HEK293 (cell line): ENCODE measurements around the gene KCP.

Source experiments
- CTCF ChIA-PET: fragments of 350-600 bp; formaldehyde crosslinking; extraction: SDS; loops from one replicate; lab custom pipeline; 2021; ENCODE audit warnings: antibody characterized with exemption; lab: Yijun Ruan, JAX
- POLR2A ChIA-PET: fragments of 300-600 bp; formaldehyde crosslinking; extraction: SDS; loops from one replicate; lab custom pipeline; 2020; ENCODE audit warnings: antibody characterized with exemption, inconsistent platforms; lab: Yijun Ruan, JAX
- H3K27ac ChIP-seq: fragments of 200-500 bp; sonication (Bioruptor generic); 2 replicates; pipeline ENCODE4 v1.5.1; 2014; ENCODE audit warnings: low read depth, low read length, control low read depth, inconsistent platforms; ENCODE audit errors: extremely low read depth
- H3K36me3 ChIP-seq, 2 experiments: fragments of 200-500 bp in 1 of 2; sonication (Bioruptor generic) in 1 of 2; 1 replicate in 1 of 2; 2 replicates in 1 of 2; pipeline ENCODE4 v1.5.1; 2014 to 2017; ENCODE audit warnings: inconsistent platforms in 2 of 2, low read length in 2 of 2; ENCODE audit not compliant: control insufficient read depth in 2 of 2, insufficient read depth in 1 of 2
- H3K4me1 ChIP-seq: fragments of 200-500 bp; sonication (Bioruptor generic); 2 replicates; pipeline ENCODE4 v1.5.1; 2014; ENCODE audit warnings: mild to moderate bottlenecking, low read length, inconsistent platforms; ENCODE audit not compliant: control insufficient read depth, insufficient read depth
- H3K4me3 ChIP-seq: 2 replicates; pipeline ENCODE4 v1.5.1; 2011; ENCODE audit warnings: low read depth, mild to moderate bottlenecking, control low read depth, low read length, moderate library complexity
- H3K9me3 ChIP-seq: fragments of 200-500 bp; sonication (Bioruptor generic); 2 replicates; pipeline ENCODE4 v1.5.1; 2014; ENCODE audit warnings: low read depth, low read length, inconsistent platforms; ENCODE audit not compliant: control insufficient read depth, insufficient read depth
- AEBP2 ChIP-seq: fragments of 450-650 bp; formaldehyde crosslinking; IDR thresholded peaks from 2 replicates; pipeline ENCODE4 v1.5.1; 2016; ENCODE audit warnings: missing biosample characterization, missing genetic modification characterization, borderline replicate concordance
- BCL11B ChIP-seq: fragments of 450-650 bp; formaldehyde crosslinking; IDR thresholded peaks from 2 replicates; pipeline ENCODE4 v1.5.1; 2016; ENCODE audit warnings: low read depth, missing biosample characterization, missing genetic modification characterization
- BCL6B ChIP-seq: fragments of 450-650 bp; formaldehyde crosslinking; IDR thresholded peaks from 2 replicates; pipeline ENCODE4 v1.5.1; 2017; ENCODE audit warnings: missing biosample characterization, missing genetic modification characterization
- KLF8 ChIP-seq: fragments of 450-650 bp; formaldehyde crosslinking; IDR thresholded peaks from 2 replicates; pipeline ENCODE4 v1.5.1; 2016; ENCODE audit warnings: missing biosample characterization, missing genetic modification characterization
- MEIS1 ChIP-seq: sonication (generic); formaldehyde crosslinking; IDR thresholded peaks from 2 replicates; pipeline ENCODE4 v1.8.1; 2022; ENCODE audit warnings: missing genetic modification reagents, mild to moderate bottlenecking, borderline replicate concordance
- PBX3 ChIP-seq: sonication (generic); formaldehyde crosslinking; IDR thresholded peaks from 2 replicates; pipeline ENCODE4 v1.8.1; 2022; ENCODE audit warnings: mild to moderate bottlenecking, moderate library complexity, missing genetic modification reagents
- SCRT2 ChIP-seq: fragments of 450-650 bp; formaldehyde crosslinking; IDR thresholded peaks from 2 replicates; pipeline ENCODE4 v1.5.1; 2016; ENCODE audit warnings: missing biosample characterization, missing genetic modification characterization
- YY2 ChIP-seq: fragments of 450-650 bp; formaldehyde crosslinking; IDR thresholded peaks from 2 replicates; pipeline ENCODE4 v1.5.1; 2016; ENCODE audit warnings: missing biosample characterization, missing genetic modification characterization
- ZBTB20 ChIP-seq: fragments of 450-650 bp; formaldehyde crosslinking; IDR thresholded peaks from 2 replicates; pipeline ENCODE4 v1.5.1; 2016; ENCODE audit warnings: missing biosample characterization, missing genetic modification characterization
- ZNF138 ChIP-seq: fragments of 450-650 bp; formaldehyde crosslinking; IDR thresholded peaks from 2 replicates; pipeline ENCODE4 v1.5.1; 2016; ENCODE audit warnings: missing biosample characterization, missing genetic modification characterization, borderline replicate concordance
- ZNF146 ChIP-seq: fragments of 450-650 bp; formaldehyde crosslinking; IDR thresholded peaks from 2 replicates; pipeline ENCODE4 v1.5.1; 2016; ENCODE audit warnings: missing biosample characterization, missing genetic modification characterization
- ZNF148 ChIP-seq: fragments of 450-650 bp; formaldehyde crosslinking; IDR thresholded peaks from 2 replicates; pipeline ENCODE4 v1.5.0; 2017; ENCODE audit warnings: missing biosample characterization, missing genetic modification characterization, borderline replicate concordance
- ZNF155 ChIP-seq: fragments of 450-650 bp; formaldehyde crosslinking; IDR thresholded peaks from 2 replicates; pipeline ENCODE4 v1.5.1; 2016; ENCODE audit warnings: missing biosample characterization, missing genetic modification characterization
- ZNF24 ChIP-seq: fragments of 450-650 bp; formaldehyde crosslinking; IDR thresholded peaks from 2 replicates; pipeline ENCODE4 v1.5.1; 2016; ENCODE audit warnings: missing biosample characterization, missing genetic modification characterization
- ZNF37A ChIP-seq: fragments of 450-650 bp; IDR thresholded peaks from 2 replicates; pipeline ENCODE4 v1.5.1; 2018; ENCODE audit warnings: missing biosample characterization, missing genetic modification characterization
- ZNF398 ChIP-seq: fragments of 450-650 bp; formaldehyde crosslinking; IDR thresholded peaks from 2 replicates; pipeline ENCODE4 v1.5.1; 2017; ENCODE audit warnings: missing biosample characterization, missing genetic modification characterization
- ZNF521 ChIP-seq: fragments of 450-650 bp; formaldehyde crosslinking; IDR thresholded peaks from 2 replicates; pipeline ENCODE4 v1.5.1; 2017; ENCODE audit warnings: missing biosample characterization, mild to moderate bottlenecking, missing genetic modification characterization
- ZNF530 ChIP-seq: fragments of 450-650 bp; formaldehyde crosslinking; IDR thresholded peaks from 2 replicates; pipeline ENCODE4 v1.5.1; 2016; ENCODE audit warnings: low read depth, missing biosample characterization, missing genetic modification characterization
- ZNF549 ChIP-seq: fragments of 450-650 bp; IDR thresholded peaks from 2 replicates; pipeline ENCODE4 v1.5.1; 2018; ENCODE audit warnings: missing biosample characterization, missing genetic modification characterization, mild to moderate bottlenecking, inconsistent platforms, moderate library complexity
- ZNF560 ChIP-seq: fragments of 450-650 bp; formaldehyde crosslinking; IDR thresholded peaks from 2 replicates; pipeline ENCODE4 v1.5.1; 2017; ENCODE audit warnings: missing biosample characterization, missing genetic modification characterization, borderline replicate concordance
- ZNF664 ChIP-seq: fragments of 450-650 bp; formaldehyde crosslinking; IDR thresholded peaks from 2 replicates; pipeline ENCODE4 v1.5.1; 2016; ENCODE audit warnings: missing biosample characterization, missing genetic modification characterization
- ZNF692 ChIP-seq: fragments of 450-650 bp; formaldehyde crosslinking; IDR thresholded peaks from 2 replicates; pipeline ENCODE4 v1.5.1; 2016; ENCODE audit warnings: missing biosample characterization, missing genetic modification characterization
- ZXDB ChIP-seq: fragments of 450-650 bp; formaldehyde crosslinking; IDR thresholded peaks from 2 replicates; pipeline ENCODE4 v1.5.1; 2016; ENCODE audit warnings: missing biosample characterization, missing genetic modification characterization

KCP gene

GRCh38 chr7:128954150-128954549 is 43.6 kb upstream of the KCP start:
- POLR2A ChIA-PET: no interaction called here
- no peaks in the 10 kb centered on the region for H3K4me1 ChIP-seq

GRCh38 chr7:128951296-128951695 is 40.8 kb upstream of the KCP start:
- POLR2A ChIA-PET: no interaction called here
- H3K36me3 ChIP-seq: peaks cover 0 to 37% of the 10 kb centered on the region in 2 experiments; a peak in 1 of 3 replicates
- H3K27ac ChIP-seq: no peak overlapping the region
- no peak for TF ChIP-seq ZXDB (tag by site-specific recombination)
- TF ChIP-seq ZNF146 (tag by site-specific recombination): no peak
- no peak for TF ChIP-seq ZNF530 (tag by site-specific recombination)
- no peak for TF ChIP-seq YY2 (tag by site-specific recombination)
- TF ChIP-seq ZNF549 (tag by site-specific recombination): no peak
- no peak for TF ChIP-seq KLF8
- no peak for TF ChIP-seq ZNF155 (tag by site-specific recombination)
- no peak for TF ChIP-seq ZNF148 (tag by site-specific recombination)
- no peak for TF ChIP-seq SCRT2 (tag by site-specific recombination)

More at GRCh38 chr7:128954150-128954549, 43.6 kb upstream of the KCP start:
- Histone ChIP-seq H3K4me3 (no peak overlapping the region), H3K36me3 (peaks cover 4 to 62% of the 10 kb centered on the region in 2 experiments), H3K27ac (no peak overlapping the region), H3K9me3 (no peaks in the 10 kb centered on the region)
- no peak for TF ChIP-seq ZNF664 (tag by site-specific recombination)
- TF ChIP-seq AEBP2 (tag by site-specific recombination): no peak
- no peak for TF ChIP-seq PBX3 (CRISPR knock-in tag)
- no peak for TF ChIP-seq ZNF398
- TF ChIP-seq ZNF692 (tag by site-specific recombination): no peak
- no peak for TF ChIP-seq ZNF24 (tag by site-specific recombination)
- no peak for TF ChIP-seq BCL6B
- TF ChIP-seq MEIS1 (CRISPR knock-in tag): no peak
- no peak for TF ChIP-seq ZNF560 (tag by site-specific recombination)
- no peak for TF ChIP-seq ZNF138 (tag by site-specific recombination)
- no peak for TF ChIP-seq BCL11B
- TF ChIP-seq ZNF37A (tag by site-specific recombination): no peak
- no peak for TF ChIP-seq ZNF521 (tag by site-specific recombination)
- TF ChIP-seq ZBTB20: no peak
- CTCF ChIA-PET: interaction anchor here (0.9 kb wide), 1 partner anchor 137 kb away, joined by 6 read pairs; no protein-coding TSS in a partner anchor

More at GRCh38 chr7:128951296-128951695, 40.8 kb upstream of the KCP start:
- CTCF ChIA-PET: interaction anchor here (1.3 to 1.4 kb wide), 2 partner anchors 13 to 48 kb away, joined by 3 to 4 read pairs; no protein-coding TSS in a partner anchor
- H3K4me1 ChIP-seq: no peaks in the 10 kb centered on the region
- no peaks in the 10 kb centered on the region for H3K9me3 ChIP-seq
- H3K4me3 ChIP-seq: no peak overlapping the region
